Duodenal mucosa (tissue), 2 donors: Measurements from ENCODE around the gene DPYD.

ENCODE experiments used
- H3K27ac ChIP-seq: one replicate; pipeline ENCODE4 v1.7.0; 2013; ENCODE audit warnings: low read depth, low read length
- H3K27me3 ChIP-seq, 2 donors: one replicate each; pipeline ENCODE4 v1.7.0; 2013; ENCODE audit warnings: low read length in 2 of 2, control low read depth in 1 of 2; ENCODE audit not compliant: insufficient read depth in 2 of 2, control insufficient read depth in 1 of 2
- H3K36me3 ChIP-seq, 2 donors: one replicate each; pipeline ENCODE4 v1.7.0; 2013; ENCODE audit warnings: low read length in 2 of 2, control low read depth in 1 of 2; ENCODE audit not compliant: insufficient read depth in 2 of 2, control insufficient read depth in 1 of 2
- H3K4me1 ChIP-seq, 2 donors: one replicate each; pipeline ENCODE4 v1.7.0; 2013; ENCODE audit warnings: low read length in 2 of 2, control low read depth in 1 of 2; ENCODE audit not compliant: insufficient read depth in 2 of 2, control insufficient read depth in 1 of 2
- H3K4me3 ChIP-seq, 2 donors: one replicate each; pipeline ENCODE4 v1.7.0; 2013; ENCODE audit warnings: low read length in 2 of 2, low read depth in 1 of 2
- H3K9ac ChIP-seq, 2 donors: one replicate each; pipeline ENCODE4 v1.7.0; 2013; ENCODE audit warnings: low read length in 2 of 2, low read depth in 1 of 2
- H3K9me3 ChIP-seq, 2 donors: one replicate each; pipeline ENCODE4 v1.7.0; 2013; ENCODE audit warnings: low read length in 2 of 2, control low read depth in 1 of 2; ENCODE audit not compliant: control insufficient read depth in 1 of 2

Gene DPYD

DNA sequence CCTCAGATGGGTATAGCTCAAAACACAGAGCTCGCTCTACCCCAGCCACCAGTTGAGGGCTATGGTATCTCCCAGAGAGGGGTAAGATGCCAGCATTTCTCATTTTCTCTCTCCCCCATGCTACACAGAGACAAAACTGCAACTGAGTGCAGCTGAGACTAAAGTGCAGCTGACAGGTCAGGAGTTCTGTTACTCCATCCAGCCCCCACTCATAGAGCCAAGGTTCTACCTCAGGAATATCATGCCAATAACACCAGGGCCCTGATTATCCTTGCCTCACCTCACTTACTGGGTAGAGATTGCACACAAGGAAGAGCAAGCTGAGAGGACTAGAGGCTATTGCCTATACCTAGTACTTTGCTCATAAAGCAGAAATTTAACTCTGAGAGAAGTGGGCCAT lies 34.6 kb downstream of the DPYD start:
- Histone ChIP-seq H3K27ac (no peak overlapping the region), H3K27me3 (no peaks in the 10 kb centered on the region)

DNA sequence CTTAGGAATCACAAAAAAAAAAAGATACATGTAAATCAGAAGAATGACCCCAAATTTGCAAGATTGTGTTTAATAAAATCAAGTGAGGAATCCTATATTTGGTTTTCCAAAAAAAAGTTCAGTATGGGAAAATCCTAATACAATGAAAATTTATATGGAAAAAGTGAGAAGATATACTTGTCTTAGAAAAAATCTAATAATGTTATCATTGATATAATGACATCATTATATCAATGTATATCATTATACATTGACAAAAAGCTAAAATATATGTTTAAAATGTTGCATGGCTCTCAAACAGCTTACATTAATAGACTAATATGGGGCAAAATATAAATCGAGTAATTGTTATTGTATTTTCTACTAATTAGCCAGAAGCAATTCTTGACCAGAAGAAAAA lies 37.0 kb downstream of the DPYD start:
- Histone ChIP-seq H3K9ac (no peak overlapping the region), H3K27ac (no peak overlapping the region), H3K9me3 (no peaks in the 10 kb centered on the region), H3K36me3 (no peaks in the 10 kb centered on the region), H3K4me1 (no peaks in the 10 kb centered on the region), H3K27me3 (no peaks in the 10 kb centered on the region), H3K4me3 (no peak overlapping the region)

More for the DNA sequence above, 34.6 kb downstream of the DPYD start:
- H3K4me3 ChIP-seq, result no peak overlapping the region
- H3K9me3 ChIP-seq, result no peaks in the 10 kb centered on the region
- H3K4me1 ChIP-seq, result no peaks in the 10 kb centered on the region
- no peak overlapping the region for H3K9ac ChIP-seq
- no peaks in the 10 kb centered on the region for H3K36me3 ChIP-seq

DNA sequence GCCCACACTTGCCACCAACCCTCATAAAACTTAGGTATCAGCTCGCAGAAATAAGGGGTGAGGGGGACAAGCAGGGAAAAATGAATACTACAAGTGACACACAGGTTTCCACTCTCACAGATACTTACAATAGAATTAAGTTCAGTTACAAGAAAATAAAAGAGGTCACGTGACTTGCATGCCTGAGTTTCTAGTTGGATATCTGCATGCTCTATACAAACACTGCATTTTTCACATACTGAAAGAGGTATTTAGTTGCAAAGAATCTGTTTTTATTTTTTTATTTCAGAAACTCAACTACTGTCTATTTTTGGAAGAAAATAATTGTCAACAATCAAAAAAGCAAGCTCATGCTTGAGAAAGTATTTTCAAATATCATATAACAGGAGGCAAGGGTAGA lies 43.5 kb downstream of the DPYD start:
- Histone ChIP-seq H3K36me3 (peaks cover 0 to 3% of the 10 kb centered on the region in 2 donors), H3K9me3 (no peaks in the 10 kb centered on the region), H3K4me1 (no peaks in the 10 kb centered on the region), H3K9ac (no peak overlapping the region), H3K27me3 (no peaks in the 10 kb centered on the region), H3K4me3 (no peak overlapping the region), H3K27ac (no peak overlapping the region)

DNA sequence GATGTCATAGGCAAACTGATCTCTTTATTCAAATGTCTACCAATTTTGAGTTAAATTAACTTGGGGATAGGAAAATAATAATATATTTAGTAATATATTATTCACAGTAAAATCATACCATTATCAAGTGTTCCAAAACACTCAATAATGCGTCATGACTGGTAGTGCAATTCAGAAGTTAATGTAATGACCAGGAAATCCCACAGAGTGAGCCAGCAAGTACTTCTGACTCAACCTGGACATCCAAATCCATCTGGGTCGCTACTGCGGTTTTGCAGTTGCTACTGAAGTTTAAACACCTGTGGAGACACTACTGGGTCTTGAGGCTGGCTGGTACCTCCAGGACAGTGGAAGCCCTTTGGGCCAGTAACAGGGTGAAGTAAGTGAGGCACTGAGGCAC lies 44.8 kb downstream of the DPYD start:
- H3K9me3 ChIP-seq, result no peaks in the 10 kb centered on the region
- no peak overlapping the region for H3K4me3 ChIP-seq
- no peaks in the 10 kb centered on the region for H3K4me1 ChIP-seq
- peaks cover 0 to 3% of the 10 kb centered on the region in 2 donors for H3K36me3 ChIP-seq
- no peaks in the 10 kb centered on the region for H3K27me3 ChIP-seq
- no peak overlapping the region for H3K27ac ChIP-seq
- no peak overlapping the region for H3K9ac ChIP-seq

DNA sequence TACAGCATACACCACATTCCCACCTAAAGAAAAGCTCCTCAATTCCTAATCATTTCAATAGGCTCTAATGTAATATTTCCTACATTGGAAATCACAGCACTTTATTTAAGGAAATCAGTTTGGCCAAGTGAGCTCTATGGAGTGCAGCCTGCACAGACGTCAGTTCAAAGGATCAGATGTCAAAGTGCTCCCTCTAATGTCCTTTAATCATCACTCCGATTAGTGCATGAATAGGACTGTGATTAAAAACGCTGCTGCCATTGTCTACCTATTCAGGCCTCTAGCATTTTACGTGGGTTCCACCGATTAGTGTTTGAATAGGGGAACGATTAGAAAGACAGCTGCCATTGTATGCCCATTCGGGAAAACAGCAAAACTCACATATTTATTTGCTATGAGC lies 50.2 kb downstream of the DPYD start:
- H3K36me3 ChIP-seq, result no peaks in the 10 kb centered on the region
- H3K4me1 ChIP-seq, result no peaks in the 10 kb centered on the region
- no peaks in the 10 kb centered on the region for H3K9me3 ChIP-seq
- no peaks in the 10 kb centered on the region for H3K27me3 ChIP-seq
- H3K9ac ChIP-seq, result no peak overlapping the region
- H3K27ac ChIP-seq, result no peak overlapping the region
- H3K4me3 ChIP-seq, result no peak overlapping the region

DNA sequence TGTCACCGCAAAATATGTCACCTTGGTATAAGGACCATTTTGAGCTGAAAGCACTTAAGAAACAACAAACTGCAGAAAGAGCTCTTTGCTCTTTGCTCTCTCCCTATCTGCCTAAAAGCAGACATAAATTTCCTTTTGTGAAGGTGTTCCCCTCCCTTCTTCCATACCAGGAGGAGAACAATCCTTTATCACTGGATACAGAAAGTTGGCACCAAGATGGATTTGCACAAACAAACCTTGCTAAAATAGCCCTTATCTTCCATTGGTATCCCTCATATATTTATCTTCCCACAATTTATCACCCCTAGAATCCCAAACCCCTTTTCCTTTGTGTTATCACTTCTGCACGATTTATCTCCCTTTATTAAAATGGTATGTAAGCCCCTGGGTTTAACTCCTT lies 51.4 kb downstream of the DPYD start:
- Histone ChIP-seq H3K9ac (no peak overlapping the region), H3K27me3 (no peaks in the 10 kb centered on the region), H3K4me1 (no peaks in the 10 kb centered on the region), H3K4me3 (no peak overlapping the region), H3K36me3 (no peaks in the 10 kb centered on the region), H3K9me3 (no peaks in the 10 kb centered on the region), H3K27ac (no peak overlapping the region)

DNA sequence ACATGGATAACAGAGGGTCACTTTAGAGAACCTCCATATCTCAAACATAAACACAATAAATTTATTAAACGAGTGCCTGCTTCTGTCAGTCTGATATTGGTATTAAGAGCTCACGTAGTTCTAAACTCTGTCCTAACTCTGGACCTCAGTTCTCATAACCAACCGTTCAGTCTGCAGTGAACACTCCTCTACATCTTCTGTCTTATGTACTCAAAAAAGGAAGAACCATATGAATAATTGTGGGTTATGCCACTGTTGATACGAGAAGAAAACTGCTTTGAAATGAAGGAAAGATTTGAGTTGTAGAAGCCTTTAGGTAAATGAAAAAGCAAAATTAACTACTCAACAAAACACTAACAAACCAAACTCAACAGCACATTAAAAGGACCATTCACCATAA lies 53.7 kb downstream of the DPYD start:
- no peak overlapping the region for H3K4me3 ChIP-seq
- no peaks in the 10 kb centered on the region for H3K36me3 ChIP-seq
- H3K9me3 ChIP-seq, result no peaks in the 10 kb centered on the region
- no peaks in the 10 kb centered on the region for H3K4me1 ChIP-seq
- H3K27ac ChIP-seq, result no peak overlapping the region
- H3K9ac ChIP-seq, result no peak overlapping the region
- H3K27me3 ChIP-seq, result no peaks in the 10 kb centered on the region

DNA sequence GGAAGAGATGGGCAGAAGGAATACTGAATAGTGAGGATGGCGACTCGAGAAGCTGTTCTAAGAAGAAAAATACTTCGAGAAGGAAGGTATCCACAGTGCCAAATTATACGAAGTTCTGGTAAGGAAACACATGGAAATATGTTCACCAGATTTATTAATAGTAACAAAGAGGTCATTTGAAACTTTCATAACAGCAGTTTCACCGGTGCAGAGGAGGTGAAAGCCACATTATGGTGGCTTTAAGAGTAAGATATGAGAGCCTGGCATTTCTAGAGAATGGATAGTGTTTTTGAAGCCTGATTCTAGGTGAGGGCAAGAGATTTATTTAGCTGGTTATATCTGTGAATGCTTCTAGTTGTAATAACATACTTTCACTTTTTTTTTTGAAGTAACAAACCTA lies 56.2 kb downstream of the DPYD start:
- Histone ChIP-seq H3K4me3 (no peak overlapping the region), H3K36me3 (no peaks in the 10 kb centered on the region), H3K4me1 (no peaks in the 10 kb centered on the region), H3K27ac (no peak overlapping the region), H3K9me3 (no peaks in the 10 kb centered on the region), H3K27me3 (no peaks in the 10 kb centered on the region), H3K9ac (no peak overlapping the region)

DNA sequence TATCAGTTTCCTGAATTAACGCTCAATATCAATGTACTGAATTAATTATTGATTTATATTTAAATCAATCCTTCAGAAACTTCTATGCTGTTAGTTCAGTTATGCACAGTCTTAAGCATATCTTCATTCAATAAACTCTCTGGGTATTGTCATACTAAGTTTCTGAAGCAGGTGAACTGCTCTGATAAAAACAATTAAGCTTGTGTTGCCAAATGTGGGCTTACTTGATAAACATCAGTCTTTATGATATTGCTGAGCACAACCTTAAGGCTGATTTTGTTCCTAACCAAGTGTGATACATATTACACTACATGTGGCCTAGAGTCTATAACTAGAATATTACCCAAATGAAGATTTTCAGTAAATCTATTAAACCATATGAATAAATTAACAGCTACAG lies 67.6 kb downstream of the DPYD start:
- H3K27me3 ChIP-seq, result no peaks in the 10 kb centered on the region
- no peak overlapping the region for H3K27ac ChIP-seq
- H3K4me1 ChIP-seq, result no peaks in the 10 kb centered on the region
- H3K4me3 ChIP-seq, result no peak overlapping the region
- H3K9ac ChIP-seq, result no peak overlapping the region
- H3K9me3 ChIP-seq, result no peaks in the 10 kb centered on the region
- no peaks in the 10 kb centered on the region for H3K36me3 ChIP-seq

DNA sequence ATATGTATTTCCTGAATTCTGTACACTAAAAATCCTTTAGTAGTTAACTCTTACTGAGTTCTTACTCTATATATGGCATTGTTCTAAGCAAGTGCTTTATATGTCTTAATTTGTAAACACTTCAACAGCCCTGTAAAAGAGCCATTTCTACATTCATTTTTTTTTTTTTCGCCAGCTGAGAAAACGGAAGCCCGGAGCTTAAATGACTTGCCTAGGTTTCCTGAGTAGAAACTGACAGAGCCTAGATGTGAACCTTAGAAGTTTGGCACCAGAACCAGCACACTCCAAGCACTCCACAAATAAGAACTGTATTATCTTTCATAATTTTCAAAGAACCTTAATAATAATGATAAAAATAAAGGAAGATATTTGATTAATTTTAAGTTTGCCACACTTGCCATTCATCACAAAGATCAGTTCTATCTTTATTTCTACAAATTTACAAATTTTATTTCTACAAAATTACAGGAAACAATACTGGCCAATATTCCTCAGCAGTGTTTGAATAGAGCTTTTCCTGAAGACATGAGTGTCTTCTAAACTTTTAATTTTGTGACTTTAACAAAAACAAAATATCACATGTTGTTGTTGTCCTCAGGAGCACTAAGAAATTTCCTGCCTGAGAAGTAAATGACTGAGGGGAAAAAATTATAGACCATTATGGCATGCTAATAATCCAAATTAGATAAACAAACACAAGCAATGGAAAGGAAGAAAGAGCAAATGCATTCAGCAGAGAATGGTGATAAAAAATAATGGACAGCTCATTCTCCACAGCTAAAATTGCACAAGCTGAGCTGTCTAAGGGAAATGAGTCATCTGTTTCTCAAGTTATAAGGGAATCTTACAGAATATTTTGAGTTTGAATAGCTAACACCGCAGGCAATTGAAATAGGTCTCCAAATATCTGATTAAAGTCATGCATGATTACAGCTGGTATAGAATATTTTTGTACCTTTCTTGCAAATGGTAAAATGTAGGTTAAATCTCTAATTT lies 71.2 kb downstream of the DPYD start:
- Histone ChIP-seq H3K36me3 (peaks cover 9 to 10% of the 10 kb centered on the region in 2 donors), H3K9me3 (peaks cover 3 to 8% of the 10 kb centered on the region in 2 donors), H3K9ac (no peak overlapping the region), H3K4me3 (no peak overlapping the region), H3K27me3 (no peaks in the 10 kb centered on the region), H3K4me1 (no peaks in the 10 kb centered on the region), H3K27ac (no peak overlapping the region)
